Ovary (tissue), 3 donors: Measurements from ENCODE around the gene ZNF441.
A peak's percentile ranks its signal among the peaks of the same experiment; 100 is the strongest.

ENCODE experiments used
- EP300 ChIP-seq: sonication (generic); formaldehyde crosslinking; IDR thresholded peaks from one replicate; pipeline ENCODE4 v1.6.1; 2017; ENCODE audit warnings: antibody characterized with exemption
- POLR2A ChIP-seq: fragments of 450-650 bp; IDR thresholded peaks from one replicate; pipeline ENCODE4 v1.6.1; 2017; ENCODE audit warnings: antibody characterized with exemption, mild to moderate bottlenecking, moderate library complexity
- TF ChIP-seq, protein P1 (sequence below), 3 donors: fragments of 450-650 bp in 2 of 3; fragments of 200-600 bp in 1 of 3; IDR thresholded peaks; one replicate each; pipeline versions ENCODE4 v1.5.1 to v1.8.0; 2016 to 2022; ENCODE audit warnings: antibody characterized with exemption in 3 of 3, mild to moderate bottlenecking in 1 of 3
- donor health status: DM: no; HTN: no; CAD: no.

DNA sequence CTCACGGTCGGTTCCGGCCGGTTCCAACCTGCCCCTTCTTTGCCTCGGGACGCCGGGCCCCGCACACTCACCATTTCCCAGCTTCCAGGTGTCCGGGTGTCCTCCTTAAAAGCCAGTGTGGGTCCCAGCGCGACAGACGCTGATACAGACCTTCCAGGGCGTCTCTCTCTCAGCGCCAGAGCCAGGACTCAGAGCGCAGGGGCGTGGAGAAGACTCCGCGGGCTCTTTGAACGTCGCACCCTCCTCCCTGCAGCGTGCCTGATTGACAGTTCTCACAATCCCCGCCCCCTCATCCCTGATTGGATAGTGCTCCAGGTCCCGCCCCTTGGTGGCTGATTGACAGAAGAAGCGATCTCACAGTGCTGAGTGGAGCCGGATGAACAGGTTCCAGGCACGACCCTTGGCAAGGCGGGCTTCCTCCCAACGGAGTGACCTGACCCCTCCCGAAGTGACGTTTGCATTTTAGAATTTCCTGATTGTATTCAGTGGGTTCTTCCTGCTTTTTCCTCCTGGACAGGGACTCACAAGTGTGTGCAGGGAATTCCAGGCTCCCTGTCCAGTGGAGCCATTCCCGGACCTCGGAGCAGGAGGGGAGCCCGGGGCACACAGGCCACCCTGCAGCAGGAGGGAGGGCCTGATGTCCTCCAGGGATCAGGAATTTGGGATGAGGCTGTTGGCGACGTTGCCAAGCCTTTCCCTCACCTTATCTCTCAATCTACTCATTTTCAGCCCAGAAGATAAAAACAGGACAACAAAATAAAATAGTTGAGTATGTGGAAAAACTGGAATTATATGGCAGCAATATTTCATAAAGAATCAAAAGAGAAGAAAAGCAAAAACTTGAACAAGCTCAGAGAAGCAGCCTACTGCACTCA lies 27.8 kb upstream of the ZNF441 start, which contains the start of gene ZNF823:
- TF ChIP-seq, protein P1, sequence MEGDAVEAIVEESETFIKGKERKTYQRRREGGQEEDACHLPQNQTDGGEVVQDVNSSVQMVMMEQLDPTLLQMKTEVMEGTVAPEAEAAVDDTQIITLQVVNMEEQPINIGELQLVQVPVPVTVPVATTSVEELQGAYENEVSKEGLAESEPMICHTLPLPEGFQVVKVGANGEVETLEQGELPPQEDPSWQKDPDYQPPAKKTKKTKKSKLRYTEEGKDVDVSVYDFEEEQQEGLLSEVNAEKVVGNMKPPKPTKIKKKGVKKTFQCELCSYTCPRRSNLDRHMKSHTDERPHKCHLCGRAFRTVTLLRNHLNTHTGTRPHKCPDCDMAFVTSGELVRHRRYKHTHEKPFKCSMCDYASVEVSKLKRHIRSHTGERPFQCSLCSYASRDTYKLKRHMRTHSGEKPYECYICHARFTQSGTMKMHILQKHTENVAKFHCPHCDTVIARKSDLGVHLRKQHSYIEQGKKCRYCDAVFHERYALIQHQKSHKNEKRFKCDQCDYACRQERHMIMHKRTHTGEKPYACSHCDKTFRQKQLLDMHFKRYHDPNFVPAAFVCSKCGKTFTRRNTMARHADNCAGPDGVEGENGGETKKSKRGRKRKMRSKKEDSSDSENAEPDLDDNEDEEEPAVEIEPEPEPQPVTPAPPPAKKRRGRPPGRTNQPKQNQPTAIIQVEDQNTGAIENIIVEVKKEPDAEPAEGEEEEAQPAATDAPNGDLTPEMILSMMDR (IDR thresholded peaks at IDR 0.05), result no peak
- TF ChIP-seq EP300 (no peak), POLR2A (peak; percentile 36)
